NB4 (cell line): ENCODE data around the gene ZNF500.
"Not testable (repeated sequence)": the region's sequence is repeated elsewhere in the genome, so short reads cannot be mapped to it uniquely, and the experiment has no call there.

Experiments used
- CTCF ChIP-seq: IDR thresholded peaks from one replicate; pipeline ENCODE4 v1.5.1; 2012; ENCODE audit warnings: low read depth, low read length
- MAX ChIP-seq: IDR thresholded peaks from 2 replicates; pipeline ENCODE4 v1.6.1; 2011; ENCODE audit warnings: low read depth, low read length
- MYC ChIP-seq: IDR thresholded peaks from 2 replicates; pipeline ENCODE4 v1.6.1; 2011; ENCODE audit warnings: low read depth, low read length
- POLR2A ChIP-seq: IDR thresholded peaks from 2 replicates; pipeline ENCODE4 v1.6.1; 2011; ENCODE audit warnings: mild to moderate bottlenecking; ENCODE audit not compliant: insufficient read length; ENCODE audit errors: extremely low read depth

GRCh38 chr16:4784444-4784987 is 17.6 kb upstream of the ZNF500 start:
- not testable (repeated sequence) for TF ChIP-seq CTCF, POLR2A, MAX, MYC
